Activated T-cell treated with anti-CD3 and anti-CD28 coated beads, Interleukin-2, amount 50 U/mL, for 4 hours (primary cell): ENCODE measurements around the gene MVK. TPM values are rescaled to one million over a fixed set of nuclear protein-coding genes. Genes with fewer than 3 reads are reported as not detected.

Experiments
- ATAC-seq, 2 donors: fragments of 200-7000 bp; cut with Tn5 transposase; one replicate each; pipeline ENCODE4 v1.10.0; 2021
- DNase-seq: peaks from one replicate; pipeline ENCODE4 v3.0.0-alpha.2; 2020
- H3K27me3 Mint-ChIP-seq: one replicate; pipeline ENCODE4 v1.8.0; 2021; ENCODE audit warnings: low read depth, mixed read lengths
- H3K36me3 Mint-ChIP-seq: one replicate; pipeline ENCODE4 v1.8.0; 2022; ENCODE audit warnings: mixed read lengths; ENCODE audit not compliant: insufficient read depth
- H3K4me1 Mint-ChIP-seq: one replicate; pipeline ENCODE4 v1.8.0; 2021; ENCODE audit warnings: low read depth, mixed read lengths
- H3K4me3 Mint-ChIP-seq: one replicate; pipeline ENCODE4 v1.8.0; 2021; ENCODE audit warnings: mild to moderate bottlenecking, moderate library complexity, mixed read lengths
- H3K9me3 Mint-ChIP-seq: one replicate; pipeline ENCODE4 v1.8.0; 2021; ENCODE audit warnings: mixed read lengths
- total RNA-seq, 3 donors: library from RNA; stranded (reverse); gene quantifications; one replicate each; pipeline ENCODE4 v1.2.1, GENCODE V29; 2021

The MVK gene
- total RNA-seq, 3 donors from 2014 or later, result 10.2 to 11.4 (median 10.4) TPM

GRCh38 chr12:109553483-109553882 lies 20.1 kb upstream of the MVK start:
- ATAC-seq (no peak), DNase-seq (no peak)
- peaks cover 2% of the 10 kb centered on the region for H3K27me3 Mint-ChIP-seq
- H3K4me3 Mint-ChIP-seq, result no peak overlapping the region
- no peaks in the 10 kb centered on the region for H3K4me1 Mint-ChIP-seq
- no peaks in the 10 kb centered on the region for H3K9me3 Mint-ChIP-seq
- peaks cover 5% of the 10 kb centered on the region for H3K36me3 Mint-ChIP-seq

- Mint-ChIP-seq H3K9me3 (no peaks in the 10 kb centered on the region), H3K36me3 (peaks cover 8% of the 10 kb centered on the region), H3K4me3 (no peak overlapping the region), H3K4me1 (no peaks in the 10 kb centered on the region), H3K27me3 (no peaks in the 10 kb centered on the region)
- no peak for DNase-seq
- no peak for ATAC-seq
Measured at GRCh38 chr12:109553906-109554500, 19.6 kb upstream of the MVK start.

- Mint-ChIP-seq H3K9me3 (no peaks in the 10 kb centered on the region), H3K4me1 (no peaks in the 10 kb centered on the region), H3K27me3 (no peaks in the 10 kb centered on the region), H3K4me3 (no peak overlapping the region), H3K36me3 (peaks cover 8% of the 10 kb centered on the region)
- ATAC-seq (no peak), DNase-seq (no peak)
Measured at GRCh38 chr12:109554761-109555160, 18.8 kb upstream of the MVK start.

- Mint-ChIP-seq H3K4me3 (no peak overlapping the region), H3K9me3 (no peaks in the 10 kb centered on the region), H3K36me3 (peaks cover 8% of the 10 kb centered on the region), H3K4me1 (no peaks in the 10 kb centered on the region), H3K27me3 (no peaks in the 10 kb centered on the region)
- DNase-seq, result no peak
- no peak for ATAC-seq
Measured at GRCh38 chr12:109555431-109556315, 17.9 kb upstream of the MVK start.

- ATAC-seq, result no peak
- DNase-seq, result no peak
- Mint-ChIP-seq H3K4me3 (no peak overlapping the region), H3K27me3 (no peaks in the 10 kb centered on the region), H3K9me3 (no peaks in the 10 kb centered on the region), H3K4me1 (no peaks in the 10 kb centered on the region), H3K36me3 (peaks cover 15% of the 10 kb centered on the region)
Measured at GRCh38 chr12:109557200-109557599, 16.4 kb upstream of the MVK start.

- Mint-ChIP-seq H3K4me3 (no peak overlapping the region), H3K36me3 (peaks cover 19% of the 10 kb centered on the region), H3K4me1 (no peaks in the 10 kb centered on the region), H3K27me3 (no peaks in the 10 kb centered on the region), H3K9me3 (no peaks in the 10 kb centered on the region)
- DNase-seq (no peak), ATAC-seq (no peak)
Measured at GRCh38 chr12:109557805-109558204, 15.8 kb upstream of the MVK start.

GRCh38 chr12:109558374-109559199 lies 15.0 kb upstream of the MVK start:
- DNase-seq (no peak), ATAC-seq (no peak)
- Mint-ChIP-seq H3K4me1 (no peaks in the 10 kb centered on the region), H3K36me3 (peaks cover 19% of the 10 kb centered on the region), H3K27me3 (no peaks in the 10 kb centered on the region), H3K9me3 (no peaks in the 10 kb centered on the region), H3K4me3 (no peak overlapping the region)

- no peak for ATAC-seq
- Mint-ChIP-seq H3K27me3 (no peaks in the 10 kb centered on the region), H3K9me3 (no peaks in the 10 kb centered on the region)
Measured at GRCh38 chr12:109559200-109559505, 14.4 kb upstream of the MVK start.

GRCh38 chr12:109559601-109560000 lies 14.0 kb upstream of the MVK start:
- H3K4me1 Mint-ChIP-seq, result no peaks in the 10 kb centered on the region
- H3K9me3 Mint-ChIP-seq, result no peaks in the 10 kb centered on the region
- no peak for ATAC-seq
- H3K27me3 Mint-ChIP-seq, result no peaks in the 10 kb centered on the region
- no peak for DNase-seq
- no peak overlapping the region for H3K4me3 Mint-ChIP-seq
- peaks cover 19% of the 10 kb centered on the region for H3K36me3 Mint-ChIP-seq

More at GRCh38 chr12:109559200-109559505, 14.4 kb upstream of the MVK start:
- Mint-ChIP-seq H3K4me3 (no peak overlapping the region), H3K4me1 (no peaks in the 10 kb centered on the region), H3K36me3 (peaks cover 19% of the 10 kb centered on the region)
- DNase-seq, result no peak

GRCh38 chr12:109560867-109561710 lies 12.5 kb upstream of the MVK start:
- ATAC-seq (no peak), DNase-seq (no peak)
- Mint-ChIP-seq H3K36me3 (peaks cover 19% of the 10 kb centered on the region), H3K4me1 (no peaks in the 10 kb centered on the region), H3K9me3 (no peaks in the 10 kb centered on the region), H3K4me3 (no peak overlapping the region), H3K27me3 (no peaks in the 10 kb centered on the region)

GRCh38 chr12:109561711-109562030 lies 11.9 kb upstream of the MVK start:
- Mint-ChIP-seq H3K36me3 (peaks cover 16% of the 10 kb centered on the region), H3K9me3 (no peaks in the 10 kb centered on the region), H3K4me3 (no peak overlapping the region), H3K4me1 (no peaks in the 10 kb centered on the region), H3K27me3 (no peaks in the 10 kb centered on the region)
- ATAC-seq (no peak), DNase-seq (no peak)

GRCh38 chr12:109562871-109563270 lies 10.7 kb upstream of the MVK start:
- no peak for ATAC-seq
- Mint-ChIP-seq H3K36me3 (peaks cover 20% of the 10 kb centered on the region), H3K27me3 (no peaks in the 10 kb centered on the region), H3K4me1 (no peaks in the 10 kb centered on the region), H3K9me3 (no peaks in the 10 kb centered on the region), H3K4me3 (no peak overlapping the region)
- DNase-seq, result no peak

- Mint-ChIP-seq H3K27me3 (no peaks in the 10 kb centered on the region), H3K36me3 (peaks cover 20% of the 10 kb centered on the region), H3K4me1 (no peaks in the 10 kb centered on the region), H3K9me3 (no peaks in the 10 kb centered on the region), H3K4me3 (no peak overlapping the region)
- DNase-seq (no peak), ATAC-seq (no peak)
Measured at GRCh38 chr12:109563291-109564284, 10.0 kb upstream of the MVK start.
